ENCODE measurements around the gene GREM2. TPM values are rescaled to one million over a fixed set of nuclear protein-coding genes. Genes with fewer than 3 reads are reported as not detected.

GREM2 gene
- polyA plus RNA-seq (ENCODE audit: insufficient read length), result 2.3 TPM

DNA sequence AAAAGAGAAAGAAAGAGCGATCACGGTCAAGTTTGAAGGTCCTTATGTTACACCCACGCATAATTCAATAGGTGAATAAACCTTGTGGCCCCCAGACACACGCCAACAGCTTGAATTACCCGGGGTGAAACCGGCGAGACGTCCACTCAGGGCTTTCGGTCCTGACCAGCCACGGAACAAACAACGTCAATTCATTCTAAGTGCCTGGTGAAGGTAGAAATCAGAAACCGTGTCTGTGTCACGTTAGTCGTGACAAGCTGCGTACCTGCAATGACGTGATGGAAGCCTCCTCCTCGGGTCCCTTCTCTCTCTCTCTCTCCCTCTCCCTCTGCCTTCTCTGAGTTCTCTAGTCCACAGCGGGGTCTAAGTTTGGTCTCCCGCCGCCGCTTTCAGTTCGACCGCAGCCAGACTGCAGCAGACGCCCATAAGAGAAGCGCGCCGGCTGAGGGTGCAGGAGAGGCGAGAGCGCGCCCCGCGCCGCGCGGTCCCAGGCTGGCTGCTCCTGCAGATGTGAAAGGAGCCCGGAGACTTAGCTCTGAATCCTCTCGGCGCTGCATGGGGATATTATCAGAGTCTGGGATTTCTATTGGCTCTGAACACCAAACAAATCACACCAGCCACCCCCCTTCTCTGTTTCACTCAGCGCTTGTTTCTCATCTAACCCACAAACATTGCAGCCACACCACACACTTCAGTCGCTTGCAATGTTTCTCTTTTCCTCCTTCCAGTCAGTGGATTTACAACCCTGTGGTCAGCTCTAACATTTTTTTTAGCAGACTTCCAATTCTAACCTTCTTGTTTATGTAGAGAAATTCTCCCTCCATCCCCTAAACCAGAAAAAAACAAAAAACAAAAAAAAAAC is at the start of gene GREM2:
Gene GREM2 (minus strand): TSS at position 537 of the 862 bp plus-strand sequence. CDS start 118,680 bp downstream, outside the sequence.
- DNase-seq, result peak; percentile 47

DNA sequence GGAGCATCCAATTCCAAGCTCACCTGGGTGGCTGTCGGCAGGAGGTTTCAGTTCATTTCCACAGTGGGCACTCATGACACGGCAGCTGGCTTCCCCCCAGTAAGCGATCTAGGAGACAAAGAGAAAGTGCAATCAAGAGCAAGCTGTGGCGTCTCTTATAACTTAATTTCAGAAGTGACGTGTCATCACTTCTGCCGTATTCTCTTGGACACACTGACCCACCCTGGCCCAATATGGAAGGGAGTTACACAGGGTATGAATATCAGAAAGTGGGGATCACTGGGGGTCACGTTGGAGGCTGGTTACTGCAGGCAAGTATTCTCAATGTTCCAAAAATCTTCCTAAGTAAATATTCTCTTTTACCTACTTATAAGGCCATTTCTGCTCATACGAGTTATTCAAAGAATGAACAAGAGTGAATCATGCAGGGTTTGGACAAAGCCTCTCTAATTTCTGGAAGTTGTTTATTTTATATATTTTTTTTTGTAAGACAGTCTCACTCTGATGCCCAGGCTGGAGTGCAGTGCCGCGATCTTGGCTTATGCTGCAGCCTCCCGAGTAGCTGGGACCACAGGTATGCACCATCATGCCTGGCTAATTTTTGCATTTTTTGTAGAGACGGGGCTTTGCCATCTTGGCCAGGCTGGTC is 46.5 kb upstream of the GREM2 start:
- DNase-seq, result no peak

DNA sequence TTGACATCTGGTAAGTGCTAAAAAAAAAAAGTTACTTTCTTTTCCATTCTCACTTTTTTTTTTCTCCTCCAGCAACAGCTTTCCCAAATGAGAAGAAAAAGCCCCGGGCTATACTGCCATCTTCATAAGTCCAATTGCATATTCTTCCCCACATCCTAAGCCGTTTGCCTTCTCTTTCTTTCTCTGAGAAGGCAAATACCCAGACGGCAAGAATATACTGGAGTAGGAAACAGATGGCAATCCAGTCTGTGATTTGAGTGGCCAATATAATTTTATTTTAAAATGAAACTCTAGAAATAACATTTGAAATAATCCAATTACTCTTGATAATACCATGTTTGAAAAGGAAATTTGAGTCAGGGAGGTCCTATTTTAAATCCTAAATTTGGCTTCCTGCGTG is 44.6 kb upstream of the GREM2 start:
- no peak for DNase-seq

DNA sequence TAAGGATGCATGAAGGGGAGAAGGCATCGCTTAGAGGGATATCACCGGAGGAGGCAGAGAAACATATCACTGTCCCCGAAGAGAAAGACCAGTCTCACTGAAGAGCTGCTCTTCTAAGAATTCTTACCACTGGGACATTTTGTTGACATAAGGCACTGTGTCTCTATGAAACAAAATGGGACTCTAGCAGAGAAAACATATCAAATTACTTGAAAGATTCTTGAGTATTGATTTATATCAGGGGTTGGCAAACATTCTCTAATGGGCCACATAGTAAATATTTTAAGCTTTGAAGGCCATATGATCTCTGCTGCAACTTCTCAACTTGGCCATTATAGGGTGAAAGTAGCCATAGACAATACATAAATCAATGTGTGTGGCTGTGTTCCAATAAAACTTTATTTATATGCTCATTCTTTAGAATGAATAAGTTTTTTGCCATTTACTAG is 41.0 kb upstream of the GREM2 start:
- no peak for DNase-seq

DNA sequence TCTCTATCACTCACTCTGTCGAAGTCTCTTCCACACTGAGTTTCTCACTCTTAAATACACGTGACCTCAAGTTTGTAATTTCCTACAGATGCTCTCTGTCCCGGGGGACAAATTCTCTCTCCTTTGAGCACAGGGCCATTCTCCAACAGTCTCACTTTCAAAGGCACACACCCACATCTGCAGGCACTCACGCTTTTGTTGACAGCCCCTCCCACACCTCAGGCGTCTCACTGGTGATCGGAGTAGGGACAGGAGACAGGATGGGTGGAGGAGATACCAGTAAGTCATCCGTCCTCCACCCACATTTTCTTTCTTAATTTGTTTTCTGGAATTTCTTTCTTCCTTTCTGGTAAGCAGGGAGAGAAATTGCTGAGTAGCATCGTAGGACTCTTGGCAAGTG is 40.6 kb upstream of the GREM2 start:
- DNase-seq, result peak; percentile 15

DNA sequence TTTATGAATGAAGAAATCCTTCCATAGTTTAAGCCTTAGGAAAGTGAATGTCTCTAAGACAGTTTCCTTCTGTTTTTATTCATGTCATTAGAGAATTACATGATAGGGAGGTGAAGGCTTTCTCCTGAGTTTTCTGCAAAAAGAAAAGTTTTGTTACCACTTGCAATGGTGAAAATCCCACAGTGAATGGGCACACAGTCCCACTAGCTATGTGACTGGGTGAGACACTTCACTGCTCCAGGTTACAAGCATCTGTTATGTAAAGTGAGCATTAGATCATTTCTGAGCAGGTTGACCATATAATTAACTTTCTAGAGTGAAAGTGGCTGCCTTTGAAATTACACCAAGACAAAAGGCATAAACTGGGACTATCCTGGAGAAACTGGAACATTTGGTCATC is 38.9 kb upstream of the GREM2 start:
- DNase-seq, result no peak

DNA sequence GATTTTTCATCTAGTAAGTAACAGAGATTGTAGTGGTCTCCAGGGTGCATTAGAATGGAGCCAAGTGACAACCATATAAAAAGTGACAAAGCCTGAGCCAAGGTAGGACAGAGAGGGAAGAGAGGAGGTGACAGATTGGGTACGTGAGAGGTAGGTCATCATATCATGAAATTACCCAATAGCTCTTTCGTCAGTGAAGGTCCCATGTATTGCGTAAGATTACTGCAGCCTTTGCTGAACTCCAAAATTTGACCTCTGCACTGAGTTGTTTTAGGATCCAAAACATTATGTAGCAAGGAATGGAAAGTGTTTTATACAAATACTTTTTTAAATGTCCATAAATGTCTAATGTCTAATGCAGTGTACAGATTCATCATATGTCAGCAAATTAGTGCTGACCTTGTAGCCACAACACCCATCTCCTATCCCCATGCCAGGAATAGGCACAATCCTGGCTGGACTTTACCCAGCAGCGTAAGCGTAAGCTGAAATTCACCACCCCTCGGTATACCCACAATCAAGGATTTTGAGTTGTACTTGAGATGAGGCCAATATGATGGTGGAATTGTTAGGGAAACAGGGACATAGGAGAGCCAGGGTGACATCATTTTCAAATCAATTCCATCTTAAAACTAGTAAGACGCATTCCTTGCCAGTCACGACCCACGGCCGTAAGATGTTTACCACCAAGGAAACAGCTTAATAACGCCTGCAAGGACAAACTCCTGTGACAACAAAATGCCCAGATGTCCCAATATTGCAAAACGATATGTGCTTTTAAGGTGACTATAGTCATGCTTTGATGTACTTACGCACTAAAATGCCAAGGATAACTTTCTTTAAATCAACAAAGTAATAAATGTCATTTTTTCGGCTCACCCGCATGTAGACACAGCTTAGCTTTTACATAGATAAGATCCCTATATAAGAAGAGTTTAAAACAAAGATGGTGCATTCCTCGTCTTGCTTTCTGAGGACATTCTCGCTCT is 38.1 kb upstream of the GREM2 start:
- no peak for DNase-seq

DNA sequence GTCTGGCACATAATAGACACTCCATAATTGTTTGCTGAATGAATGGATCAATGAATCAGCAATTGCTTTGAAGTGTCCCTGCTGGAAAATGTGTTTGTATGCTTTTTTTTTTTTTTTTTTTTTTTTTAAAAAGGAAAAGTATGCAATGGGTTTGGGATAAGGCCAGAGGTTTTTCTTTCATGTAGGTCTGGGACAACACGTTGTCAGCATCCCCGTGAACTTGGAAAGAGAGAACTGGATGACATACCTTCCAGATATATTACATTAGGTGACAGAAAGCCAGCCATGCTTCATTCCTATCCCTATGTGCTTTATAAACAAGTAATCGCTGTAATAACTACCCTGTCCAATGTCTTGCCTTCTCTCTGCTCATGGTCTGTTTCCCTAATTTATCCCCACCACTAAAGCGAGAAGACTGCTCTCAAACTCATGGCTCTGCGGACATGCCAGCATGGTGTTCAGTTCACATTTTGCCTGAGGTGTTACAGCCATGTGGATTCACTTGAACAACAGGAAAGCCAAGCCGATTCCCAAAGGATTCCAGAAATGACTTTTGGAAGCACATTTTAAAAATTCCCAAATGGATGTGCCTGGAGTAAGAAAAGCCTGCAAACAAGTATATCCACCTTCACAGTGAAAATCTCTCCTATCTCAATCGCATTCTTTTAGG is 34.8 kb upstream of the GREM2 start:
- peak; percentile 9 for DNase-seq

DNA sequence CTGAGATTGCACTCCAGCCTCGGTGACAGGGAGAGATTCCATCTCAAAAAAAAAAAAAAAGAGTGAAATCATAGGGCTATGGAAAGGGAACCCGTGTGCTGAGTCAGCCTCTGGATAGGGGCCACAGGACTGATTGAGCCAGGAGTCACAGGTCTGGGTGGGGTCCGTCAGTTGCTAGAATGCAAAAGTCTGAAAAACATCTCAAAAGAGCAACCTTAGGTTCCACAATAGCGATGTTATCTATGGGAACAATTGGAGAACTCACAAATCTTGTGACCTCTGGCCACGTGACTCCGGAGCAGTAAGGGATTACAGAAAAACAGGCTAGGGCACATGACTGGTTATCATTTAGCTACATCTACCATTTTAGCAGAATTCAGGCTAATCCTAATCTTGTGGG is 32.8 kb upstream of the GREM2 start:
- DNase-seq, result no peak

DNA sequence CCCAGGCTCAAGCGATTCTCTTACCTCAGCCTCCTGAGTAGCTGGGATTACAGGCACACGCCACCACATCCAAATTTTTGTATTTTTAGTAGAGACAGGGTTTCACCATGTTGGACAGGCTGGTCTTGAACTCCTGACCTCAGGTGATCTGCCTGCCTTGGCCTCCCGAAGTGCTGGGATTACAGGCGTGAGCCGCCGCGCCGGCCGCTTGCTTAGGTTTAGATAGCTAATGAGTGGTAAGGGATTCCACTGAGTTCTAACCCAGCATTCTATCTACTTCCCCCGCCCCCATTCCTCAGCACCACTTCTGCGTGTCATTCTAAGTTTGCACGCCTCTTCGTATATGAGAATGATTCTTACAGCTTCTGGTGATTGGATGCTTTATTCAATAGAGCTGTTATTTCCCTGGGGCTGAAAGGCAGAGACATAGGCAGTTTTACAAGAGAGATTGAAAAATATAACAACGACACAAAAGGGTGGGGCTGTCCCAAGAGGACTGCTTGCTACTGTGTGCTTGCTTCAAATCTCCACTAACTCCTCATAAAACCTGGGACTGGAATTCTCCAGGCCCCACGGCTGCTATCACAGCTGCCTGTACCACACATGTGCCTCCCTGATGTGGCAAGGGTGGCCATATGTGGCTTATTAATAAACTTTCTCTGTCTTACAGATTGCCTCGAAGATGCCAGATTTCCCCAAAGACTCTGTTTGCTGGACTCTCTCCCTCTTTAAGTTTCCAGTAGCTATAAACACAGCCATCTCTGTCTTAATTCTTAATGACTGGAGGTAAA is 23.7 kb upstream of the GREM2 start:
- DNase-seq, result no peak

DNA sequence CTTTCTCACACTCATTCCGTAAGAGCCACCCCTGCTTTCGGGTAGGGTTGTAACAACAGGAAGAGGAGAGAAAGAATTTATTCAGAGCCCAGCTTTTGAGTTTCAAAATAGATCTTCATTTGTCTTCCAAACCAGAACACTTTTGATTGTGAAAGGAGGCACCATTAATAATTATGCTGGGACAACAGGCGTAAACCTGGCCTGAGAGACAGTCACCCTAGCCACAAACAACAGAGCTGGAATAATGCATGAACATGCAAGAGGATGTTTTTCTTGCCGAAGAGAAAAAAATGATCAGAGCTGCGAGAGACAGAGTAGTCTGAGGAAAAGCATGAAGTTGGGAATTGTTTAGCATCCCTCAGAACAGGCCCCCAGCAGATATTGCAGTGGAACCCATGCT is 18.5 kb upstream of the GREM2 start:
- no peak for DNase-seq

DNA sequence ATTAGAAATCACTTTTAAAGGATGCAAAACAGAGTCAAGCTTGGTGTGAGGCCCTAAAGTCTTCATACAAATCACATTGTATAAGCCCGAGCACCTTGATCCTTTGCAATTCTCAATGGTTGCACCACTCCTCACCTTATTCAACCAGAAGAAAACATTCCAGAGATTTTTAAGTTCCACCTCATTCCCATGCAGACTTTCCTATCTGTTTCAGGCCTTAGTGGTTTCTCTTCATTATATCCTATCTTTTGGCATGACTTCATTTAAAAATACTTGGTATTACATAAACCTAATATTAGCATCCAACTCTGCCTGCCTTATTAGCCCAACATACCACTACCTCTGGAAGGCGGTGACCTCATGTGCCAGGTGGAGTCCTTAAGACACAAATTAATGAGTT is 9.3 kb upstream of the GREM2 start:
- no peak for DNase-seq

DNA sequence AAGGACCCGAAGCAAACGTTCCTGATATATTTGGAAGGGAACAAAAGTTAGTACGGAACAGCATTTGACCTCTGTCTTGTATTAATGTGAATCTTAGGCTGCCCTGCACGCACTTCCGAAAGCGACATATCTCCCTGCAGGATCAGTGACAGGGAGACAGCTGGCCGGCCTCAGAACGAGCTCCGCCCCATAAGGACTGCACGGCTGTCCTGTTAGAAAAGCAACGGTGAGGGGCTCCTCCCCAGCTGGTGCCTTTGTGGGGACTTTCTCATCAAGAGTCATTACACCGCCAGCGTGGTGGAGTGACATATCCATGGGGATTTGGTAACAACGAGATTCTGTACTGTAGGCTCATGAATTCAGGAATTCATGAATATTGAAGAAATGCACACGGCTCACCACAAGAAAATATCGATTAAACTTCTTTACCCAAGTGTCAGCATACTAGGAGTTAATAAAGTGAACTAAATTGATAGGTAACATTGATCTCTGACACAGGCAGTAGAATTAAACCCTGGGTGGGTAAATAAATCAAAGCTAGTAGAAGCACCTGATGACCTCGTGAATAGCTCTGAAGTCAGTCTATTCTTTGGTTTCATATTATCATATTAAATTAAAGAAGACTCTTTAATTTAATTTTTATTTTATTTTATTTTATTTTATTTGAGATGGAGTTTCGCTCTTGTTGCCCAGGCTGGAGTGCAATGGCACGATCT is 8.1 kb upstream of the GREM2 start:
- DNase-seq, result no peak

DNA sequence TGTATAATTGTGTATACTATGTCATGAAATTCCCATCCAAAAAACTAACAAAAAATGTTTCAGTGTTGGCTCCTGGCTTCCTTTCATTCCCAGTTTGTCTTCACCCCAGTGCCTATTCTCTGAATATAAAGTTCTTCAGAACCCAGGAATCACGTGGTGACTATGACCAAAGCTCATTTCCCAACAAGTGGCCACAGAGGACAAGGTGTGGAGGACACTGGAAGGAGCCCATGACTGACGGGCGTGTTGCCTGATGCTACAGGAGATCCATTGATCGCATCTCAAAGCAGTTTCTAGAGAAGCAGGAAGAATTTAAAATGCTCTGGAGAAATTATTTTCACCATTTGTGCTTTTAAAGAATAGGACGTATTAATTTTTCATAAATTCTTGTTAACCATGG is 7.4 kb upstream of the GREM2 start:
- no peak for DNase-seq

DNA sequence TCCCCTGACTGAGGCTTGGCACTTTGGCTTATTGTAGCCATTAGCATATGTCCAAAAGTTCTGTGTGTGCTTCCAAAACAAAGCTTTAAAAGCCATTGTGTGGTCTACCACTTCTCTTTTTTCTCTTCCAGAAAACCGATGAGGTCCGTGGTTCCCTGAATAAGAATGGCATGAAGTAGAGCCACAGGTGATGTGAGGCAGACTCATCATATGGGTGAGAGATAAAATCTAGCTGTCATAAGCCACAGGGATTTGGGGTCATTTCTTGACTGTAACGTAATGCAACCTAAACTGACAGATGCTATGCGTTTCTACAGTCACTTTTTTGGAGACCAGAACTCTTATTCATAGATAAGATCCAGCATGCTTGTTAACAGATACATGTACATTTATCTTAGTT is 7.0 kb upstream of the GREM2 start:
- no peak for DNase-seq

DNA sequence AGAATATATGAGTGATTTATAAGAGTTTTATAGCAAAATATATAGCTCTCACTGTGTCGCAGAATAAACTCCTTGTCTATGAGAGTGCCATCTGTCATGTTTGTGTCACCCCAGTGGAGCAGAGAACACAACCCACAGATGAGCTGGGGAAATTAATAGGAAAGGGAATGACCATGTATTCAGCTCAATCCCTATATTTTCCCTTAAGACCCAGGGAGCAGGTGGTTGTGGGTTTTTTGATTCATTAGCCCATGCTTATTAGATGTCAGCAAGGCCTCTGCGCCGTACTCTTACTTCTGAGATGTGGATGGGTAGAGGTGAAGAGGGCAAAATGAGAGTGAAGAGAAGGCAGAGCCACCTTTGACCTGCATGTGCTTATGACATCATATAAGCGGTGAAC is 4.1 kb upstream of the GREM2 start:
- no peak for DNase-seq

DNA sequence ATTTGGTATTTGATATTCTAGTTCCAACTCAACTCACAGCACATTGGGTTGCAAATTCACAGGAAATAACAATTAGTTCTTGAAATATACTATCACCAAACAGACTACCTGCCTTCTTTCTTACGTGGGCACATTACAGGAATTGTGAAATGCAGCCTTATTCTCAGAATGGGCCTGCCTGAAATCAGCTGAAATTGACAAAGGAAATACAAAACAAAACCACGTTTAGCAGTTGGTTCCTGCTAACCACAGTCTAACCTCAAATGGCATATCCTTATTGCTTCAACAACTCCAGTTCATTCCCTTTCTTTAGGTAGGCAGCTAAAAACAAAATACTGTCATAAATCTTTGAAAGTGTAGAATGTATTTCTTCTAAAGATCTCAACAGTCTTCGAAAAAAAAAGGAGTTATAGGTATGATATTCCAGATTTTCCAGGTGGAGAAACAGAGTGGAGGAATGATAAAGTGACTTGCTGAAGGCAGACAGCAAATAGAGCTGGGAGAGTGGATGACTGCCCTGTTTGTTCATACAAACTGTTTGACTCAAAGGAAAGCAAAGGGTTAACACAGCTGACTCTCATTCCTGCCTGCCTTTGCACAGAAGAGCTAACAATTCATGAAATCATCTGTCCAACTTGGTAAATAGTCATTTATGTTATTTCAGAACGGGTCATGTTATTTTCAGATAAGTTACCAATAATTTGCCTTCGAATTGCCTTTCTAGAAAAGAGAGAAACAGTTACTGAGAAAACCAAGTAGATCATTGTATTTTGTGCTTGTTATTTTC is 1.6 kb upstream of the GREM2 start:
- no peak for DNase-seq

DNA sequence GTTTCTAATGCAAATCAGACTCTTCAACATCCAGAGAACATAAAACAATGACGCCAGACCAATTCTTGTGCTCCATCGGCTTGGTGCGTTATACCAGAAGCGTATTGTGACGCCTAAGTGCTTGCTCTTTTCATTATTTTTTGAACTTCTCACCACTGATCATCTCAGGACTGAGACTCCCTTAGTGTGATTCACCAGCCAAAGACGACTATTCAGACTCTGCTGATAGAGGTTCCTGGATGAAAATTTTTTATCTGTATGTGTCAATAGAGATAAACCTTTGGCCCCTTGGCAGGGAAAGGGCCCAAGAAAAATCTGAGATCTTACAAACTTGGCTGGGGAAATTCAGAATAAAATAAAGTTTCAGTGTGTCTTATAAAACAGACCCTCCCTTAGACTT is 856 bp upstream of the GREM2 start:
- no peak for DNase-seq

DNA sequence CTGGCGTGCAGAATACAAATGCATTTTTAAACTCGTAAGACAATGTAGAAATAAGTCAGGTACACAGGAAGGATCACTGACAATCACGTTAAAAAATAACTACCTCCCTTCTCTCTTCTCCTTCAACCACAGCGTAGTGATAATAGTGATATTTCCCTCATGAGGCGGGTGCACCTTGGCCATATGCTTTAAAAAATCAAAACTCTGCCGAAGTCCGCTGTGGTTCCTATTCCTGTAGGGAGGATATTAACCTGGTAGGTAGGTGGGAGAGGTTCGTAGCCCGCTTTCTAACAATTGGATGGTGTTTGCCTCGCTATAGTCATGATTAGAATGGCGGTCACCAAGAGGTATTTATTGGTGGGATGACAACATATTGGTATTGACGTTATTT is 732 bp downstream of the GREM2 start:
- DNase-seq, result no peak

DNA sequence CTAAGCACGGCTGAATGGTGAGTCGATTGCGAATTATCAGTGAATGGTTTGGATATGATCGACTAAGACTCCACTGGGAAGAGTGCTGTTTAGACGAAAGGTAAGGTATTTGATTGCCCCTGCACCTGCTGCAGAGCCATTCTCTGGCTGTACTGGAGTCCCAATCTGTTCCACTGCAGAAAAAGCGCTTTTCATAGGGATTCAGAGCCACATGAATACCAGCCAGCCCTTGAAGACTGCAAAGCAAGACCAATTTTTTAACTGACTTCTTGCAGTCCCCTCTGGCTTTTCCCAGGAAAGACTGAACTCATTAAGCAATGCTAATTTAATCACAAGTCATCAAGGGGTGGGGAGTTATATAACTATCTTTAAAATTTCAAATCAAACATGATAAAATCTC is 1.3 kb downstream of the GREM2 start:
- no peak for DNase-seq
